ENCODE data around the gene JMY.

DNA sequence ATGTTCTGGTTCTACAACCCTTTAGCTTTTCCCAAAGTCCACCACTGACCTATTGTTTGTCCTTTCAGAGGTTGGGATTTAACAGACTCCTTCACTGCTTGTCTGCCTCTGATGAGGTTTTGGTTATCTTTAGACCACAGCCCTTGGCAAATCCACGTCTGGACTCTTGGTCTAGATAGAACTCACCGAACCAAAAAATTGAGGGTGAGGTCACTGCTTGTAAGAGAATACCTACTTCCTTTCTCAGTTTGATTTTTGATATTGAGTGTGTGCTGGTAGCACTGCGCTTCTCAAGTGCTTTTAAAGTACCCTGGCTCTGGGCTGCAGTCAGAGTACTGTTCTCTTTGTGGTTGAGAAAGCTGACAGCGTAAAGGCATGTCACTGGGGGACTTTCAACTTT, 61.7 kb downstream of the JMY start:
- TF ChIP-seq, protein P1, sequence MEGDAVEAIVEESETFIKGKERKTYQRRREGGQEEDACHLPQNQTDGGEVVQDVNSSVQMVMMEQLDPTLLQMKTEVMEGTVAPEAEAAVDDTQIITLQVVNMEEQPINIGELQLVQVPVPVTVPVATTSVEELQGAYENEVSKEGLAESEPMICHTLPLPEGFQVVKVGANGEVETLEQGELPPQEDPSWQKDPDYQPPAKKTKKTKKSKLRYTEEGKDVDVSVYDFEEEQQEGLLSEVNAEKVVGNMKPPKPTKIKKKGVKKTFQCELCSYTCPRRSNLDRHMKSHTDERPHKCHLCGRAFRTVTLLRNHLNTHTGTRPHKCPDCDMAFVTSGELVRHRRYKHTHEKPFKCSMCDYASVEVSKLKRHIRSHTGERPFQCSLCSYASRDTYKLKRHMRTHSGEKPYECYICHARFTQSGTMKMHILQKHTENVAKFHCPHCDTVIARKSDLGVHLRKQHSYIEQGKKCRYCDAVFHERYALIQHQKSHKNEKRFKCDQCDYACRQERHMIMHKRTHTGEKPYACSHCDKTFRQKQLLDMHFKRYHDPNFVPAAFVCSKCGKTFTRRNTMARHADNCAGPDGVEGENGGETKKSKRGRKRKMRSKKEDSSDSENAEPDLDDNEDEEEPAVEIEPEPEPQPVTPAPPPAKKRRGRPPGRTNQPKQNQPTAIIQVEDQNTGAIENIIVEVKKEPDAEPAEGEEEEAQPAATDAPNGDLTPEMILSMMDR (conservative IDR thresholded peaks at IDR 0.05; ENCODE audit: low read depth, low read length), result no peak
- TF ChIP-seq EZH2 (IDR thresholded peaks at IDR 0.05; ENCODE audit: borderline replicate concordance, low read depth, low read length, poor library complexity, severe bottlenecking), result no peak

Data from A673 (cell line).